NCI-H526 treated with DMSO at 0.1 percent for 48 hours (cell line): Measurements from ENCODE around the gene STPG3.

Experiments used
- DNase-seq: peaks from one replicate; lab custom pipeline; 2025; lab: John Stamatoyannopoulos, UW

STPG3 gene

DNA sequence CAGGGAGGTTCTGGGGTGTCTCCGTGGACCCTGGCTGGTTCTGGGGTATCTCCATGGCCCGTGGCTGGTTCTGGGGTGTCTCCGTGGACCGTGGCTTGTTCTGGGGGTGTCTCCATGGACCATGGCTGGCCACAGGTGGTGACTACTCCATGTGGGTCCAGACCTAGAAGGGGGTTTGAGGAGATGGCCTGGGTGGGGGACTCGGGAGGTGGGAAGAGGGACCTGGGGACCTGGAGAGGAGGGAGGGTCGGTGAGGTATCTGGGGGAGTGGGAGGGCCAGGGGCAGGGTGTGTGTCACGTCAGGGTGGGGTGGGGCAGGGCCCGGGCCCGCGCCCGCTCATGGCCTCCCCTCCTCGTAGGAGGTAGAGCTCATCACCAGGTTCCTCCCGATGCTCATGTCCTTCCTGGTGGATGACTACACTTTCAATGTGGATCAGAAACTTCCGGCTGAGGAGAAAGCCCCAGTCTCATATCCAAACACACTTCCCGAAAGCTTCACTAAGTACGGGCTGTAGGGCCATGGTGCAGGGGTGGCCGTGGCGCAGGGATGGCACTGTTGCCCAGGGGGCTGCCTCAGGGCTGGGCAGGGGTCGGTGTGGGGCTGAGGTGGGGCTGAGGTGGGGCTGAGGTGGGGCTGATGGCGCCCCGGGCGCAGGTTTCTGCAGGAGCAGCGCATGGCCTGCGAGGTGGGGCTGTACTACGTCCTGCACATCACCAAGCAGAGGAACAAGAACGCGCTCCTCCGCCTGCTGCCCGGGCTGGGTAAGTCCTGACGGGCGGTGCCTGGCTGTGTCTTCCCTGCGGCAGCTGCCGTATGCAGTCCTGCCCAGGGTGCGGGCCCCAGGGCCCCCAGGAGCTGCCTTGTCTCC is 15.7 kb downstream of the STPG3 start:
- DNase-seq: no peak

DNA sequence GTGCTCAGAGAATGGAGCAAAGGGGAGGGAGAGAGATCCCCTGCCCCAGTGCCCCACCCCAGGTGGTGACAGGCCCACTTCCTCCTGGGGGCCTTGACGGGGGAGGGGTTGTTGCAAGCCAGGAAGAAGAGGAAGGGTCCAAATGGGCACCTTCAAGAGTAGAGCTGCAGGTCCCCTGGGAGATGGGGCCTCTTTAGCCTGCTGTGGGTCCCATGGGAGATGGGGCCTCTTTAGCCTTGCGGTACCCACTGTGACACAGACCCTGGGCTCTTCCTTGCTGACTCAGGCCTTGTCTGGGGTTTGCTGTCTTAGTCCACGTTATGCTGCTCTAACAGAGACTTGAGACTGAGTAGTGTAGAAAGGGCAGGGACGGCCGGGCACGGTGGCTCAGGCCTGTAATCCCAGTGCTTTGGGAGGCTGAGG is 16.9 kb downstream of the STPG3 start:
- DNase-seq: no peak

DNA sequence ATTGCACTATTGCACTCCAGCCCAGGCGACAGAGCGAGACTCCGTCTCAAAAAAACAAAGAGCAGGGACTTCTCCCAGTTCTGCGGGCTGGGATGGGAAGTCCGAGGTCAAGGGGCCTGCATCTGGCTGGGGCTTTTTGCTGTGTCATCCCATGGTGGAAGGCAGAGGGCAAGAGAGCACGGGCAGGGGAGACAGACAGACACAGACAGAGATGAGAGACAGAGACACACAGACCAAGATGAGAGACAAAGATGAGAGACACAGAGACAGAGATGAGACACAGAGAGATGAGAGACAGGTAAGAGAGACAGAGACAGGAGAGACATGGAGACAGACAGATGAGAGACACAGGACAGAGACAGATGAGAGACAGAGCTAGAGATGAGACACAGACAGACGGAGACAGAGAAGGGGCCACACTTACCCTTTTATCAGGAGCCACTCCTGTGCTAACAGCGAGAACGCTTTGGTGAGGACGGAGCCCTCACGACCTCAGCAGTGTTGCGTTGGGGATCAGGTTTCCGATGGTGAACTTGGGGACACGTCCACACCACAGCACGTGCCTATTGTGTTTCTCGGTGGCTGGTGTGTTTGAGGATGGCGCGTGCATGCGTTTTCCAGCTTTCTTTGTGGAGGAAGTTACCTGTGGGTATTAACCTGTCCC is 17.6 kb downstream of the STPG3 start:
- no peak for DNase-seq

DNA sequence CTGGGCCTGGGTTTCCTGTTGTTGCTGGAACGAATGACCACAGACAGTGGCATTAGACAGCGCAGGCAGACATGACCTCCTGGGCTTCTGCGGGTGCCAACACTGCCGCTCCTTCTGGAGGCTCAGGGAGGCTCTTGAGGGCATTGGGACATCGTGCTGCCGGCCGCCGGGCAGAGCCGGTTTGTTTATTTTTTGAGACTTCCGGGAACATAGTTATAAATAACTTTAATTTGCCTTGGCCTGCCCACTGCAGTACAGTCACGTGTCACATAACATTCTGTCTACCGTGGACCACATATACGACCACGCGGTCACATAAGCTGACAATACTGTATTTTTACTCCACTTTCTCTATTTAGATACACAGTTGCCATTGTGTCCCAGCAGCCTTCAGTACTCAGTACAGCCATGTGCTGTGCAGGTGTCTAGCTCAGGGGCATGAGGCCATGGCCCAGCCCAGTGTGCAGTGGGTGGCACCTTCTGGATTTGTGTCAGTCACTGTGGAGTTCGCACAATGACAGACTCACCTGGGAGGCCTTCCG is 18.2 kb downstream of the STPG3 start:
- DNase-seq: no peak

DNA sequence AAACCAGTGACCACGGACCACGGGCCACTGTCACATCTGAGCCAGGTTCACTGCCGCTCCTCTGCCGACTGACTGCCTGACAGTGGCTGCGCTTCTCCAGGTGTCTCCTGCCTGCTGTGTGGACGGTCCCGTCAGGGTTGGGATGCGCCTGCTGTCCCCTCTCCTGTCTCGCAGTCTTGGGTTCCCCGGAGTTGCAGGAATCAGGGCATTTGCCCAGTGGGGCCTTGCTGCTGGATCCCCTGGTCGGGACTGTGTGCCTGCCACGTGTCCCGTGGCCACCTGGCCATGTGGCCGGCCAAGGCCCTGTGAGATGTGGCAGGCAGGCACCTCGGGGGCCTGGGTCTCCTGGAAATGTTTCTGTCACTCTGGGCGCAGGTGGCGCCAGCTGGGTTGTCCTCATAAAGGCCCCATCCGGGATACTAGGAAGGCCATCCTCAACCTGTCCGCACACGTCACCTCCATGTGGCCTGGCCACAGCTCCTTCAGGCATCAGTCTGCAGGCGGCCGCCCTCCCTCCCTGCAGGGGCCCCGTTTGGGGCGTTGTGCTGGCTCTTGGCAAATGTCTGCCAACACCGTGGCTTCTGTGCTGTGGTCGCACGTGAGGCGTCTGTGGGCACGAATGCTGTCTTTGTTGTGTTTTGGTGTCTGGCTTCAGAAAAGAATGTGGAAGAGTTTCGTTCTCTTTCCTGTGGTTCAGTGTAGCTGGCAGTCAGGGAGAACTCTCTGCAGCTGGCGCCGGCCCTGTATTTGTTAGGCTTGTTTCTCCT is 20.0 kb downstream of the STPG3 start:
- no peak for DNase-seq

DNA sequence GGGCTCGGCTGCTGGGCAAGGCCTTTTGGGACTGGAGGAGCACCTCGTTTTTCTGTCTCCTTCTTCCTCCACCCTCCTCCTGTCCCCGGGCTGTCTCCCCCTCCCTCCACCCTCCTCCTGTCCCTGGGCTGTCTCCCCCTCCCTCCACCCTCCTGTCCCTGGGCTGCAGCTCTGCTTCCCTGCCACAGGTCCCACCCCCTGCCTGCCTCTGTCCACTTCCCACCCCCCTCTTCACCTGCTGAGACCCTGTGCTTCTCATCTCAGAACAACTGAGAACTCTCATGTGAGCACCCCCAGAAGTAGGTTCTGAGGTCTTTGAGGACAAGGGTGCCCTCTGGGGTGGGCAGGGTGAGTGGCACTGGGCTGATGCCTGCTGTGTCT is 20.6 kb downstream of the STPG3 start:
- no peak for DNase-seq

DNA sequence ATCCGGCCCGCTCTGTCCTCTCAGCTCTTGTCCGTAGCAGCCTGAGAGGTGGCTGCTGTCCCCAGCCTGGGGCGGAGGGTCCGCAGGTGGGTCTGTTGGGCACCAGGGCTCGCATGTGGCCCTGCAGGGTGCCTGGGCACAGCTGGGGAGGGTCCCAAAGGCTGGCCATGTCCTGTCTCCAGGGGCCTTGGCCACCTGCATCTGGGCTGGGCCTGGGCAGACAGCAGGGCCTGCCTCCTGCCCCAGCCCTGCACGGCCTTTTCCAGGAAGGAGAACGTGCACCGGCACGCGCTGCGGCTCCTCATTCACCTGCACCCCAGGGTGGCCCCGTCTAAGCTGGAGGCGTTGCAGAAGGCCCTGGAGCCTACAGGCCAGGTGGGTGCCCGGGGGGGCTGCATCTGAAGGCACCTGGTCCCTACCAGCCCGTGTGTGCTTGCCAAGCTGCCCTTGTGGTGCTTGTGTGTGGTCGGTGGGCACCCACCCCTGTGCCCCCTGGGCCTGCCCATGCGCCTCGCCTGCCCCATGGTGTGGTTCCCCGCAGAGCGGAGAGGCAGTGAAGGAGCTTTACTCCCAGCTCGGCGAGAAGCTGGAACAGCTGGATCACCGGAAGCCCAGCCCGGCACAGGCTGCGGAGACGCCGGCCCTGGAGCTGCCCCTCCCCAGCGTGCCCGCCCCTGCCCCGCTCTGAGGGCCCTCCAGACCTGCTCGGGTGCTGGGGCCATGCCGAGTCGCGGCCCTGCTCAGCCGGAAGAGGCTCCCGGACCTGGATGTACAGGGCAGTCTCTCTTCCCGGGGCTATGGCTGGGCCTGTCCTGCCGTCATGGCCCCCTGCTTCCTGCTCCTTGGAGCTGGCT is 21.4 kb downstream of the STPG3 start:
- DNase-seq: no peak

DNA sequence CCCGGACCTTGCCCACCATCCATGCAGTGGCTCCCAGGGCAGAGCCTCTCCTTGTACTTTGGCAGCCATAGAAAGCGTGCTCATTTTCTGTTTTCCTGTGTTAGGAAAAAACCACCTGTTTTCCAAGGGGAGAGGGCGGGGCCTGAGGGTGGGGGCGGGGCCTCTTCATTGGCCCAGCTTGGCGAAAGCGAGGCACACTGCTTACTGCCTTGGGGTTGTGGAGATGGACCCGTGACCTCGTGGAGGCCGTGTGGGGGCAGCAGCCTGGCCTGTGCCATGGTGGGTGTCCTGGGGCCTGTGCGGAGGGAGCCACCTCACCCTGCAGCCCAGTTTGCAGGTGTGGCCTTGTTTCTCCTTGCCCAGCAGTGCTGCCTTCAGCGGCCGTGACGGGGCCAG is 22.0 kb downstream of the STPG3 start:
- no peak for DNase-seq

DNA sequence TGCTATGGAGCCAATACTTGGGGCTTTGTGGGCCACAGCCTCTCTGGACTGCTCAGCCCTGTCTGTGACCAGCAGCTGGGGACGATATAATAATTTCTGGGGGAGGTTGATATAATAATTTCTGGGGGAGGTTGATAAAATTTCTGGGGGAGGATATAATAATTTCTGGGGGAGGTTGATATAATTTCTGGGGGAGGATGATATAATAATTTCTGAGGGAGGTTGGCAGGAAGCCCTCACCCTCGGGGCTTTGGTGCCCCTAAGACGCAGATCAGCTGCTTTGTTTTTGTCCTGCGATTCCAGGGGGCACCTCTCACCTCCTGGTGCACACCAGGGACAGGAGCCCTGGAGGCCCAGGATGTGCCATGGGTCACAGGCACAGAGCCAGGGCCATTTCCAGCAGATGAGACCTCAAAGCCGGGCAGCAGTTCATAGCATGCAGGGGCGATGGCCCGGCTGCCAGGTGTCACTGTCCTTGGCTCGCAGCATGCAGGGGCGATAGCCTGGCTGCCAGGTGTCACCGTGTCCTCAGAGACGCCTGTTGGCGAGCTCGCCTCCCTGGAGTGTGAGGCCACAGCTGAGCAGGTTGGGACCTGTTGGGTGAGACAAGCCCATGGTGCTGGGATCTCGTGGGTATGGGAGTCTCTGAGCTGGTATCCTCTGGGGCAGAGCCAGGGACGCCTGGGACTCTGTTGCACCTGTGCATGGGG is 22.7 kb downstream of the STPG3 start:
- DNase-seq: no peak

DNA sequence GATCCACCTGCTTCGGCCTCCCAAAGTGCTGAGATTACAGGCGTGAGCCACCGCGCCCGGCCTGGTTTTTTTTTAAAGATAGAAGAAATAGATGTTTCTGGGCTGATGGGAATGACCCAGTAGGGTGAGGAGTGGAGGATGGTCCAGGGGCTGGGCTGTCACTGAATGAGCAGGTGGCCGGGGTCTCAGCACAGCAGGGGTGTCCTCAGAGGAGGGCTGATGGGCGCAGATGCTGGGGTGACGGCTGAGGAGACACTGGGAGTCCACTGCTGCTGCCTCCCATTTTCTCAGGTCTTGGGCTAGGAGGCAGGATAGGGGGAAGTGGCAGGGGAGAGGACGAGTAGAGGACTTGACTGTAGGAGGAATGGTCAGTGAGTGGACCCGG is 24.1 kb downstream of the STPG3 start:
- DNase-seq: no peak

DNA sequence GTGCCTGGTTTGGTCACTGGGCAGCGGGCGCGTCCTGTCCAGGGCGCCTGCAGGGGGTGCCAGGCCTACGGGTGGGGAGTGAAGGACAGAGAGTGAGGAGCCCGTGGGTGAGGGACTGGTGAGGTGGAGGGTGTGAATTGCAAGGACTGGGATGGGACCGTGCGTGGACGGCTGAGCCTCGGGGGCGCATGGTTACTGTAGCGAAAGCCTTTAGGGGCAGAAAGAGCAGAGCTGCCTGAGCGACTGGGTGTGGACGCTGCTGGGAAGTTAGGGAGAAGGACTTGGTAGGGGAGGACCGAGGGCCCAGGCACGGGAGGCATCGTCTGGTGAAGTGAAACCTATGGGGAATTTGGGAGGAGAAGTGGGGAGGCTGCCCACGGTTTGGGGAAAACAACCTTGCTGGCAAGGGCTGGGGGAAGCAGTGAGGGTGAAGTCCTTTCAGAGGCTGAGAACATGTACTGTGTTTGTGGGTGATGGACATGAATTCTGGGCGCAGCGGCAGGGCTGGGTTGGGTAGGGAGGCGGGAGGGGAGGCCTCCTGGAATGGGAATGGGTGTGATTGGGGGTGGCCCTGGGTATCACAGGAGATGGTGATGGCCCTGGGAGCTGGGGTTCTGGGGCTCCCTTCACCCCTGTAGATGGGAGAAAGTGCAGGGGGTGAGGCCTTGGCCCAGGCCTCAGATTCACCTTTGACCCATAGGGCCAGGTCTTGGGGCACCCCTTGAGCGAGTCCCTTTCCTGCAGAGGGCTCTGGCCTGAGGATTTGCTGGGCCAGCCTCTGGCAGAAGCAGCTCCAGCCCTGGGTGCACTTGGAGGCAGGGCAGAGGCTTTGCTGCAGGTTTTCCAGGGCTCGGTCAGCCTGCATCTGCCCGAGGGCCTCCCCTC is 24.7 kb downstream of the STPG3 start:
- no peak for DNase-seq

DNA sequence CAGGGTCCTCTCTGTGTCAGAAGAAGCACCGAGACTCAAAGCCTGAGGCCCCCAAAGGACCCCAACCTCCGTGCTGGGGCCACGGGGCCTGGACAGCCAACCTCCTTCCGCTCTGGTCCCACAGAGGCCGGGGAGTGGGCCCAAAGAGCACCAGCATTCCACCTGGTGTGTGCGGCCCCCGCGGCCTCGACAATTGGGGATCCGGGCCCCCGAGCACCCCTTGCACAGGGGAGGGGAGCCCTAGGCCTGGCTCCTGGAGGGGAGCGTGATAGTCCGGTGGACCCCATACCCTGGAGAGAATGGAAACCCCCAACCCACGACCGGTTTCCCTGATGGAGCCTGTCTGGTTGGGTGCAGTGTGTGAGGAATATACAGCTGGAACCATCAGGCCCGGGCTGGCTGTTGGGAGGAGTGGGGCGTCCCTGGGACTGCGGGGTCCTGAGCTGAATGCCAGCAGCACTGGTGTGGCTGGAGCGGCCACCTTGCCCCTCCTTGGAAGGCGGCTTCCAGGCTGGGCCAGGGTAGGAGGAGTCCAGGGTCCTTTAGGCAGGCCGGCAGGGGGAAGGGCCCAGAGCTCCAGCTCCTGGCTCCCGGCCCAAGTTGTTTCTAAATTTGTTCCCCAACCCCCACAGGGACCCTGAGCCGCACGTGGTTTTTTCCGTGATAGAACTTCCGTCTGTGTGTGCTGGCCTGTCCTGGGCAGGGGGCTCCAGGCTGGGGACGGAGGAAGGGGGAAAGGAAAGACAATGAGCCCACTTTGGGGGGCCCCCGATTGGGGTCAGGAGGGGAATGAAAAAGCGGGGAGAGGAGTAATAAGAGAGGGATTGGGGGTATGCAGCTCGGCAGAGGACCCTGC is 25.6 kb downstream of the STPG3 start:
- no peak for DNase-seq

DNA sequence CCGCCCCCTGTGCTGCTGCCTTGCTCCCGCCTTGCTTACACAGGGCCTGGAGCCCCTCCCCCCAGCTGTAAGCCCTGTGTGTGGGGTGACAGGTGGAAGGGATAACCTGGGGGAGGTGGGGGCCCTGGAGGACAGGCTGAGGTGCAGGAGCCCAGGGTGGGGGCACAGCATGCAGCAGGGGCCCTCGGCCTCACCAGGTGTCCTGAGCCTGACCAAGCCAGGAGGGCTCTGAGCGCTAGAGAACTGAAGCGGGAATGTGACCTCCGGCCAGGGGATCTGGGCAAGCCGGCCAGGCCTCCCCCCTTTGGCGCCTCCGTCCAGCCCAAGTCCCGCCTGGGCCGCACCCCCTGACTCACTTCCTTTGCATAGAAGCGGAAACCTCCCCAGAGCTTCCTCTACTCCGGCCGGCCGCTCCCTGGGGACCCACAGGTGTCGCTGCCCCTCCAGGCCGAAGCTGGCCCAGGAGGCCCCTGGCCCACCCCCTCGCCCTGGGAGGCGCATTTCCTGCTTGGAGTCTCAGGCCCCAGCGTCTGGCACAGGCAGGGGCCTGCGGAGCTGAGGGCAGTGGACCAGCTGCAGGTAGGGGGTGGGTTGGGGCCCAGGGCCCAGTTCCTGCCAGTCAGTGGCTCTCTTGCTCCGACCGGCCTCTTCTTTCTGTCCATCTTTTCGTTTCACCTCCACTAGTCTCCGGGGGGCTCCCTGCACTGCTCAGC is 26.4 kb downstream of the STPG3 start, which contains the start of gene TOR4A:
TOR4A (plus strand) TSS at position 398 of the 713 bp plus-strand sequence. CDS start 964 bp downstream, outside the sequence.
- no peak for DNase-seq

DNA sequence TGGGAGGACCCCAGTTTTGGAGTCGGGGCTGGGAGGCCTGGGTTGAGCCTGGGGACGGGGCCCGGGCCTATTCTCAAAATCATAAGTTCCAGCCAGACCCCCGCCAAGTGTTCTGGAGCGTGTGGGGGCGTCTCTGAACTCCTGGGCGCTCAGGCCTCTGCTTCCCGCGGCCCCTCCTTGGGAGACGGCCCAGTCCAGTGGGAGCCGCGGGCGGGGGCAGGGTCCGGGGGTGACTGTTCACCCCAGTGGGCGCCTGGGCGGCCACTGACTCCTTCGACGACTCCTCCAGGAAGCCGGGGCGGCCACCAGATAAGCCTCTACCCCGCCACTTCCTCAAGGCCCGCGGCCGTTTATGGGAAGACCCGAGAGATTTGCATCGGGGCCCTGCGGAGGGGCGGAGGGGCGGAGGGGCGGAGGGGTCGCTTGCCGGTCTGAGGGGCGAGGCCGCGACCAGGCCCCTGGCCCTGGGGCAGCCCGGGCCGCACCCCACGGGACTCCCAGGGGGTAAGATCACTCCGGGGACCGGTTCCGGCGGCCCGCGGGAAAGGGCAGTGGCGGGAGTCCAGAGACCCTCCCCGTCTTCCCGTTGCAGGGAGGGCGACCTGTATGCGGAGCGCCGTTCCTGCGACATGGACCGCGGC is 27.1 kb downstream of the STPG3 start:
- DNase-seq: no peak

DNA sequence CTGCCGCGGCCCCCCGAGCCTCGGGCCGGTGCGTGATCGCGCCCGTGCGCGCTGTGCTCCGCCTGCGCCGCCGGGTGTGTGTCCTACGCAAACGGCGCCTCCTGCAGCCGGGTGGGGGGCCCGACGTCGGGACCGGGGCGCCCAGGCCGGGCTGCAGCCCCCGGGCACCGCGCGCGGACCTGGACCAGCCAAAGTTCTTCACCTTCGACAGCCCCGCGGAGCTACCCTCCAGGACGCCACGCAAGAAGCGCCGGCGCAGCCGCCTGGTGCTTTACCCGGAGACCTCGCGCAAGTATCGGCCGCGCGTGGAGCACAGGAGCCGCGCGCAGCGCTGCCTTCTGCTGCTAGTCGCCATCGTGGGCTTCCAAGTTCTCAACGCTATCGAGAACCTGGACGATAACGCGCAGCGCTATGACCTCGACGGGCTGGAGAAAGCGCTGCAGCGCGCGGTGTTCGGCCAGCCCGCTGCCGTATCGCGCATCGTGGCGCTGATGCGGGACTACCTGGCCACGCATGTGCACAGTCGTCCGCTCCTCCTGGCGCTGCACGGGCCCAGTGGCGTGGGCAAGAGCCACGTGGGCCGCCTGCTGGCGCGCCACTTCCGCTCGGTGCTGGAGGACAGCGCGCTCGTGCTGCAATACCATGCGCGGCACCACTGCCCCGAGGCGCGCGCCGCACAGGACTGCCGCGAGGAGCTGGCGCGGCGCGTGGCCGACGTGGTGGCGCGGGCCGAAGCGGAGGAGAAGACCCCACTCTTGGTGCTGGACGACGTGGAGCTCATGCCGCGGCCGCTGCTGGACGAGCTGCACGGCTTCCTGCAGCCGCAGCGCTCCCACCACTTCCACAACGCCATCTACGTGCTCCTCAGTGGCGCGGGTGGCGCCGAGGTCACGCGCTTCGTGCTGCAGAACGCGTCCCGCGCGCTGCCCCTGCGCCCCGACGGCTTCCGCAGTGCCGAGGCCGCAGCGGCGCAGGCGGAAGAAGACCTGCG is 27.9 kb downstream of the STPG3 start:
- no peak for DNase-seq

DNA sequence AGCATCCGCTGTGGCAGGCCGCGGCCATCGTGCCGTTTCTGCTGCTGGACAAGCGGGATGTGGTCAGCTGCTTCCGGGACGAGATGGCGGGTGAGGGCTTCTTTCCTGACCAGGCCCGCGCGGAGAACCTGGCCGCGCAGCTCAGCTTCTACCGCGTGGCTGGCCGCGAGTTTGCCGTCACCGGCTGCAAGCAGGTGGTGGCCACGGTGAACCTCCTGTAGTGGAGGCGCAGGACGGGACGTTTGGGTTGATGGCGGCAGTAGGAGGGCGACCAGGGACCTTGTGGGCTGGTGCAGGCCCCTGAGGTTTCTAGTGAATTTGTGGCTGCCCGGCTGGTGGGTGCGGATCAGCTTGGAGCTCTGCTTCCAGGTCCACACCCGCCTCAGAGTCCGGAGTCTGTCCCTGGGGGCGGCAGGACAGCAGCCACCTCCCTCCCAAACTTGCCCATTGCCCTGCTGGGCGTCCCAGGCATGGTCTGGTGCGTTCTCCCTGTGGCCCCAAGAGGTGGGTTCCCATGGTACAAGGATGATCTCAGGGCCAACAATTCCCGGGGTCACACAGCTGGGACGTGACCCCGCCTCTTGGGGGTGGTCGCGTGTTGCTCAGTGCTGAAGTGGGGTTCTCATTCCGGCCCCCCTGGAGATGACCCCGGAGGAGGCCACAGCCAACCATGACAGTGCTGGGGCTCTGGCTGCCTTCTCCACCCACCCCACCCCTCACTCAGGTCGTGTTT is 28.8 kb downstream of the STPG3 start:
- no peak for DNase-seq
